Urothelium cell line (cell line): ENCODE measurements around the gene PIEZO2.
"Not testable (repeated sequence)": the region's sequence is repeated elsewhere in the genome, so short reads cannot be mapped to it uniquely, and the experiment has no call there.

Experiments used
- DNase-seq: peaks from one replicate; pipeline ENCODE4 v3.0.0; 2011; ENCODE audit warnings: low spot score, mixed read lengths
- FAIRE-seq: peaks from 2 replicates; lab custom pipeline; 2011; peaks lifted over from hg19 to GRCh38; lab: Jason Lieb, UNC

The PIEZO2 gene

DNA sequence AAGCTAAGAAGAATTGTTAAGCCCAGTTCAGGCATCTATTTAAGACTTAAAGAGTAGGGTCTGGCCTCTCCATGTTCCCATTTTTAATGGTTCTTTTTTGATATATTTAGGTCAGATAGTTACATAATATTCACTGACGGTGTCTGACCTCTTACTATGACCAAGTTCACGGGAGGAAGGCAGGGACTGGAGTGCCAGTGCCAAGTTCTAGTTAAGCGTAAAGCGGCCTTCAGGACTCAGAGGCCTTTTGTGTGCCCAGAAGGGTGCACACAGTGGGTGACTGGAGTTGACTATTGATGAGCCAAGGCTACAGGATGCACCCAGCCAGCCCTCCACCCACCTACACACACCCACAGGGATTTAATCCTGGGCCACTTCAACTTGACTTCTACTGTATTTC lies 290.9 kb downstream of the PIEZO2 start:
- no peak for FAIRE-seq
- DNase-seq = no peak

DNA sequence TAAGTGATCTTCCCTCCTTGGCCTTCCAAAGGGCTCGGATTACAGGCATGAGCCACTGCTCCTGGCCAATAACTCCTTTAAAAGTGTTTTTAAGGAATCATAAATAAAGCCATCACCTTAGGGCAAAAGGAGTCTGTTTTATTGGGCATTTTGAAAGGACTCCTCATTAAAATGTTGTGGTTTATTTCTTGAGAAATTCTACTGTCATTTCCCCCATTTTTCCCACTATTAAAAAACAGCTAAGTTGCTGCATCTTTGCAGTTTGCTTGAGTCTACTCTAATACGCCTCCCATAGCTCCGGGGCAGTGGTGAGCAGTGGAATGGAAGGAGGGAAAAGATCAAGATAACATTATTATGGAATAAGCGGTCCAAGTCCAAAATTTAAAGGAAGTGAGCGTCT lies 293.2 kb downstream of the PIEZO2 start:
- no peak for FAIRE-seq
- DNase-seq = no peak

DNA sequence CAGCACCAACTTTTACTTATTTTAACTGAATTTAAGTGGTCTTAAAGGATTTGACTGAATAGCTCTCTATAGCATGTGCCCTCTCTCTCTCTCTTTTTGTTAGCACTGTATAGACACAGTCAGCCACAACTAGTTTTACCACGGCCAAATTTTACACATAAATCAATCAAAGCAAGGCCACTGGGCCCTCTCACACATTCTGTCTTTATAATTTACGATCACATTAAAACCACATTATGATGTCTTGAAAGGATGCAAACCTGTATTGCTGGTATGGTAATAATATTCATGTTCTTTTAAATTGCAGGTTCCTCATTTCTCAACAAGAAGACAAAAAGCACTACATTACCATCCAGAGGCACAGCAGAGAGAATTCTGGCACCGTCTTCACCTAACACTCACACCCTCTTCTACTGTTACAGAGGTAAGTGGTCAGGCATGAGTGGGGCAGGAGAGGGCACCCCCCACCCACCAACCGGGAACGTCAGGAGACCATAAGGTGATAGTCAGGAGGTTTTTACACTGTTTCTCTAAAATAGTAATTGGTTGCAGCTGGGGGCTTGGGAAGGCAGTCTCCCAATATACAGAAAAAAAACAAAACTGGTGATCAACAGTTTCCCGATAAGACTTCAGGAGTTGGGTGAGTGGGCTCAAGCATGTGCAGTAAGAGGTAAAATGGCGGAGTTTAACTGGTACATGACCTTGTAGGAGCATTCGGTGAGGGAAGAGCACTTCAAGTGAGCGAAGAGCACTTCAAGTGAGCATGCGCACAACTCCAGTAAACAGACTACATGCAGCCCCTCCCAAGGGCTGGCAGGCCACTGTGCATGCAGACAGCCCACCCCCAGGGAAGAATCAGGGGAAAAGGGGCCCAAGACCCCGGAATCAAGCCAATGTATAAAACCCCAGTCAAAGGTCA lies 296.7 kb downstream of the PIEZO2 start:
- DNase-seq (no peak), FAIRE-seq (peak; percentile 20)

DNA sequence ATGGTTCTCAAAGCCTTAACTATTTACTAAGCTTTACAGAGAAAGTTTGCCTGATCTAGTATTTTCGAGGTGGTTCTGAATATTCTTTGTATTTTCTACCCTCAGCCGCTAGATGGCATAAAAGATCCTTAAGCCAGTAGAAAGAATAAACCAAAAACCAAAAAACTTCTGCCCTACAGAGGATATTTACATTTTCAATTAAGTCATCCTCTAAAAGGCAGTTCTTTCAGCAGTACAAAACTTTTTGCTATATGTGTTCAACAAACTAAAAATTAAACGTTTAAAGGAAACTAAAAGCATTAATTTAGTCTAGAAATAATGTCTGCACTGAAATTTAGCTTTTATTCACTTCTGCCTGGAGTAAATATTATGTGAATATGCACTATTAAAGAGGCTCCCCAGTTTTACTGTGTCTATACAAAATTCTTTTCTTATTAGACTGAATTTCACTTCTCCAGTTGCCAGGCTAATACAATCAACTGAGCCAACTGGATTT lies 297.5 kb downstream of the PIEZO2 start:
- DNase-seq (peak; percentile 67), FAIRE-seq (no peak)

DNA sequence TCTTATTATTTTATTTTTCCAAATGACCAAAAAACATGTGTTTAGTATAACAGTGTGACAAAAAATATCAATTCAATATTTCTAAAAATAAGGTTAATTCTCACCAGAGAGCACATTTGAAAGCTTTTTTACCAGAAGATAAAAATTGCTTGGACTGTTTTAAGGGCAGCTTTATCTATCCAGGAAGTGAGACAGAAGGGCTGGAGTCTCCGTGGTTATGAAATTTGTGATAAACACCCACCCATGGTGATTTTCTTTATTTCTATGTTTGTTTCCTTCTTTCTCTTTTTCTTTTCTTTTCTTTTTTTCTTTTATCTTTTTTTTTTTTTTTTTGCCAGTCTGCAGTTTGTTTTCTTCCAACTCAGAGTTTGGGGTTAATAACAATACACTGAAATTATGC lies 298.5 kb downstream of the PIEZO2 start:
- FAIRE-seq (no peak), DNase-seq (no peak)

DNA sequence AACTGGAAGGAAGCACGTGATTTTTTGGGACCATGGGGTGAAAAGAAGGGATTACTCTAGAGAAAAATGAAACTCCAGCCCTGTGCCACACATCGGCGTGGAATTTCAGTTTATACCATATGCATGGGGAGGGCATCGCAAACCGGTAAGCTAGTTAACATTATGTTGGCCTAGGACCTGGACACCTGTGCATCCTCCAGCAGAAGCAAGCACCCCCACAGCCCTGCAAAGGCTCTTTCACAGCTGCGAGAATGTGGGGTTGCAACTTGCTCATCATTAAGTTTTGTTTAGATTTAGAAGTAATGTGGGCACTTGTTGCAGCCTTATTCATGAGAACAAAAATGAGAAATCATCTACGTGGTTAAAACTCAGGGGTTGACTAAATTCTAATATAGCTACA lies 299.2 kb downstream of the PIEZO2 start:
- DNase-seq (no peak), FAIRE-seq (peak; percentile 53)

DNA sequence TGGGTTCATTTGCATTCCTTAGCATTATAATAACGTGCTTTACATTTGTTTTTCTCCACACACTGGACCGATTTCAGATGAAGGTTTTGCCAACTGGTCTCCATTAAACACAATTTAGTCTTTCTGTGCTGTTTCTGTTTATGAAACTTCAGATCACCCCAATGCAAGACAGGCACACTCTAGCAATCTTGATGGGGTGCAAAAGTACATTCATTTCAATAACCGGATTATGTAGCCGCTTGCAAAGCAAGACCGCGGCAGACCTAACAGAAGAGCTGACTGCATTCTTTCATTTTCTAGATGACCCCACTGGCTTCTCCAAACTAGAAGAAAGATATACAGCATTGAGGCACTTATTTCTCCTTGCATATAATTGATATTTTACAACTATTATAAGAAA lies 301.5 kb downstream of the PIEZO2 start:
- peak; percentile 48 for FAIRE-seq
- DNase-seq = no peak

DNA sequence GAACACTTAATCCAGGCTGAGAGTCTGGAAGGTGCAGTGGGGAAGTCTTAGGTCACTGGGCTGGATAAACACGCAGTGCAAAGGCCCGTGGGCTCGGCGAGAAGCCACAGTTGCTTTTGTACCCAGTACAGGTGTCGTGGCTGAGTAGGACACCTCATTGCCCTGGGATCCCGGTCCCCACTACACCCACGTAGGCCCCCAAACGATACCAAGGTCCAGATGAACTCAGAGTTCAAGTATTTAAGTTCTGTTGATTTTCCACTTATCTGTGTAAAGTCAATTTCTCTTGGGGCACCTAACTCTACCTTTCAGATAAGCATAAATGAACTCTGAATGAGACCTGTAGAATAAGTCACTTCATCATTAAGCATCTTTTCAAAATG lies 302.0 kb downstream of the PIEZO2 start:
- no peak for DNase-seq
- FAIRE-seq = no peak

DNA sequence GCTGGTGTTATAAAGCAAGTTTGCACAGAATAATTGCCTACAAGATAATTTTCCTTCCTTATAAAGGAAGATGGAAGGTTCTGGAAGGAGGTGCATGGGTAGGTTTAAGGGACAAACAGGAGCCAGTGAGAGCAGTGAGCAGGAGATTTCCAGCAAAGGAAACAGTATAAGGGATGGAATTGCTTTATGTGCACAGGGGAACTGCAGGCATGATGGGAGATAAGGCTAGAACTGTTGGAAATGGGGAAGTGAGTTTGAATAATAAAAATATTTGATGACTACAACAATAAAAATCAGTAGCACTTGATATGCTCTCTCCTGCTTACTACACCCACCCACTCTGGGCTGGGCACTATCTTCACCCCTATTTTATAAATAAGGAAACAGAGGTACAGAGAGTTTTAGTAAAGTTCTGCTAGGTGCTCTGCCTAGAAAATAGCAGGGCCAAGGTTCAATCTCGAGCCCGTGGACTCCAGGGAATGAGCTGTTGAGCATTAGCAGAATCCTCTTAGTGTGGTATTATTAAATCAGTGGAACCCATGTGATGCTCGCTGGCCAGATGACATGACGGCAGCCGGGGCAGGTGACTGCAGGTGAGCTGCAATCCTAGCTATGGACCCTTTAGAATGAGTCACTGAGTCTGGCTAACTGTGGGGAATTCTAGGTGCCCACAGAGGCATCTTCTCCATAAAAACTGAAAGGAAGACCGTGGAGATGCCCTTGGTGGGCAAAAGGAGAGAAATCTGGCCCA lies 302.5 kb downstream of the PIEZO2 start:
- FAIRE-seq (peak; percentile 5), DNase-seq (no peak)

DNA sequence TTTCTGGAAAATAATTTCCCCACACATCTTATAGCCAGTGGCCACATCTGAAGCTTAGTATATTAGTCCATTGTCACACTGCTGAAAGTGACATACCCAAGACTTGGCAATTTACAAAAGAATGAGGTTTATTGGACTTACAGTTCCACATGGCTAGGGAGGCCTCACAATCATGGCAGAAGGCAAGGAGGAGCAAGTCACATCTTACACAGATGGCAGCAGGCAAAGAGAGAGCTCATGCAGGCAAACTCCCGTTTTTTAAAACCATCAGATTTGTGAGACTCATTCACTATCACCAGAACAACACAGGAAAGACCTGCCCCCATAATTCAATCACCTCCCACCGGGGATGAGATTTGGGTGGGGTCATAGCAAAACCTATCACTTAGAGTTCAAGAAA lies 303.3 kb downstream of the PIEZO2 start:
- not testable (repeated sequence) for FAIRE-seq, DNase-seq

DNA sequence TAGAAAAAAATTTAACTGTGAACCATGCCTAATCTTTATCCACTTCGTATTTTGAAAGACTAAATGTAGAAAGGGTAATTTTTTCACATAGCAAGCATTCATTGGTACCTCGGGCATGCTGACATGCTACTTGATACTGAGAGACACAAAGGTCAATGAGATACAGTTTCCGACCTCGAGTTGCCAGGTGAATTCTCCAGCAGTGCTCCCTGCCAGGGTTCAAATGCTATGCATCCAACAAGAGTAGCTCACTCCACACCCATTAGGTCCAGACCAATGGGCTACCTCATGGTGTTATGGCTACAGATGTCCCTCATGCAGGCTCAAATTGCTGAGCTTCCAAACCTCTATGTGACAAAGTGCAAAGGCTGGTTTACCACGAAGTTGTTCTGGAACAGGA lies 305.8 kb downstream of the PIEZO2 start:
- no peak for FAIRE-seq

DNA sequence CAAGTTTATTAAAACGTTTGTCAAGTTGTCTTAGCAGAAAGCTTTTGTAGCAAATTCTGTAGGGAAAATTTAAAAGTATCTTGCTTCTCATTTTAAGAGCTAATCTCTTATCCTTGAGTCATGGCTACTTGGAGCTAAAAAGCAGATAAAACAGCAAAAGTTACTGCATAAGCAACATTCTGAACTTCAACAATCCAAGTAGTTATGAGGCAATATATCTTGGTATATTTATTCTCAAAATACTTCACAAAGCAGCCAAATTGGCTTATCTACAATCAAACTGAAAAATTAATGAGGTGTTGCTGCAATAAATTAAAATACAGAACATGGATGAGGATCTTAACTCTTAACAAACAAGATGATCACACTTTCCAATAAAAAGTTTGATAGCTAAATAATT lies 306.5 kb downstream of the PIEZO2 start:
- no peak for FAIRE-seq
- DNase-seq = no peak

More for the DNA sequence above, 305.8 kb downstream of the PIEZO2 start:
- no peak for DNase-seq

DNA sequence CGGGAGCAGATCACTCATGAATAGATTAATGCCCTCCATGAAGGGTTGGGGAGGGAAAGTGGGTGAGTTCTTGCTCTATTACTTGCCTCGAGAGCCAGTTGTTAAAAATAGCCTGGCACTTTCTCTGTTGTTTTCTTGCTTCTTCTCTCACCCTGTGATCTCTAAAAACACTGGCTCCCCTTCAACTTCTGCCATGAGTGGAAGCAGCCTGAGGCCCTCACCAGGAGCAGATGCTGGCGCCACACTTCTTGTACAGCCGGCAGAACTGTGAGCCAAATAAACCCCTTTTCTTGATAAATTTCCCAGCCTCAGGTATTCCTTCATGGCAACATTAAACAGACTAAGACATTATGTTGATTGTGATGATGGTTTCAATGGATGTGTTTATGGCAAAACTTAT lies 307.0 kb downstream of the PIEZO2 start:
- DNase-seq (no peak), FAIRE-seq (no peak)

DNA sequence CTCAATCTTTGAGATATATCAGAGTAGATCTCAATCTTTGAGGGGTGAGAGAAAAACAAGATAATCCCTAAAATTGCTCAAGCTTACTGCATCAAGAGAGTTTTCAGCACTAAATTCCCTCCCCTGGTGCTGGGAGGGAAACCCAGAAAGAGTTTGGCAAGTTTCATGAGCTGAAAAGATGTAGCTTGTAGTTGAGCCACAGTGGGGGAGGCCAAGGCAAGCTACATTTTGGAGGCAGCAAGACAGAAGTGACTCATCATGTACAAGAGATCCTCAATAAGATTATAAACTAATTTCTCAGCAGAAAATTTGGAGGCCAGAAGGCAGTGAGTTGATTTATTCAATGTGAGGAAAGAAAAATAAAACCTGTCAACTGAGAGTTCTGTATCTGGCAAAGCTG lies 308.2 kb downstream of the PIEZO2 start:
- no peak for FAIRE-seq
- DNase-seq = no peak

DNA sequence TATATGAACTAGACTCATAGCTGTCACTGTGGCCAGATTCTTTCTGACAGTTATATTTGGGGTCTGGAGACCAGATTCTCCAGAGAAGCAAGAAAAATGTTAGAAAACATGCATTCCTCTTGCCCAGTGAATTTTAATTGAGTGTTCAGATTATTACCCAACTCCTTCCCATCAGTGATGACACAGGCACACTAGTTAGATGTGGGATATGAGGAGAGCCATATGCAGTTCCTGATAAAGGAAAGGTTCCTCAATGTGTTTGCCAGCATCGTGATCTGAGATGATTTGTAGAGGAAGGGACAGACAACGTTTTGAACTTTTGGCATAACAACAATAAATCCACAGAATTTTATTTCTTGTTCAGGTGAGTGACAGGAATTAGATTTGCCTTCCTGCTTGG lies 308.6 kb downstream of the PIEZO2 start:
- FAIRE-seq (no peak), DNase-seq (no peak)

DNA sequence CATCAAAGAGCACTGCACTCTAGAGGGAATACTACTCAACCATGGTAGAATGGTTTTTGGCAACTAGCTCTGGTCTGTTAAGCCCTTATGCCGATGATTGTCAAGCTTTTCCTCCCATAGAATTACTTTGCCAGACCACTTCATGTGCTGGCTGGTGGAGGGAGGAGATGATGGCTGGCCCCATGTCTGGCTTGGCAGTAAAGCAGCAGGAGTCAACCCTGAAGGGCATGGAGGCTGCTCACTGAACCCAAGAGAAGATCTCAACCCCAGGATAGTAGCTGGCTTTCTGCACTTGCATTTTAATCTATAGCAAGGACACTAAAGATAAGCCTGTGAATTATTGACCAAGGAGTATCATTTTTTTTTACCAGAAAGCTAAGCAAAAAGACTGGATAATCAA lies 309.9 kb downstream of the PIEZO2 start:
- FAIRE-seq = no peak
- DNase-seq = no peak

DNA sequence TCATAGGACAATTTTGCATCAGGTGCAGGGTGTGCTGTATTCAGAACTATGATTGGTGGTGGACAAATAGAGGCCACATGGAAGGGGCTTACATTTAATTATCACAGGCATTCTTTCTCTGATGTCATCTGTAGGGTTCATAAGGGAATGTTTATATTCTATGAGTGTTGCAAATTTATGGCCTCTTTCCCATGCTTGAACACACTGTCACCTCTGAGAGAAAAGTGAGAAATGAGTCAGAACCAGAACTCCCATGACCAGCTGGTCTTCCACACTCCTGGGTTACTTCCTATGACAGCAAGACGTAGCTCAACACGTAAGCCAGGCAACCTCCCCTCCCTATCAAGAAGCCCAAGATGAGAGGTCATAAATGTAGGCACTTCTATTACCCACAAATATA lies 310.8 kb downstream of the PIEZO2 start:
- FAIRE-seq = no peak
- DNase-seq = no peak

DNA sequence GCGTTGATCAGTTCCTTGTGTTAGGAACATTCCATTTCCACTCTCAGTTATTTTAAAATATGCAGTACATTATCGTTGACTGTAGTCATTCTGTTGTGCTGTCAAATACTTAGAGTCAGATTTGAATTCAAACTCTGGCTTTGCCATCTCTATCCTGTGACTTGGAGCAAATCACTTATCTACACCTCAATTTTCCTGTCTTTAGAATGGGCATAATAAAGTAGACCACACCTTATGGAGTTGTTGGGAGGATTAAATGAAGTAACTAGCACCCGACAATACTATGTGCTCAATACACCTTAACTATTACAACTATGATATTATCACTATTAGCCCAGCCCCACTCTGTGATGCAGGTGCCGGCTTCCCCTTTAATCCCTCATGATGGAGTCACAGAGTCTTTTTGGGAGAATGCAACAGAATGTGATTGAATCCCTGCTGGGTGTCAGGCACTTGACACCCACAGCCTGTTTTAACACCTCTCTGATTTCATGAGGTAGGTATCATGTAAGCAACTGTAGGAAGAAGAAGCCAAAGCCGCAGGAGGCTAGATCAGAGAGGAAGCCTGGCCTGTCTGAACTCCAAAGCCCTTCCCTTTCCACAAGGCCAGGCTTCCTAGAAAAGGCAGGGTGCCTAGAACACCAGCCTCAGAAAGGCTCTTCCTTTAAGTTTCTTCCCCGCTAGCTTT lies 315.1 kb downstream of the PIEZO2 start:
- FAIRE-seq (no peak), DNase-seq (no peak)

DNA sequence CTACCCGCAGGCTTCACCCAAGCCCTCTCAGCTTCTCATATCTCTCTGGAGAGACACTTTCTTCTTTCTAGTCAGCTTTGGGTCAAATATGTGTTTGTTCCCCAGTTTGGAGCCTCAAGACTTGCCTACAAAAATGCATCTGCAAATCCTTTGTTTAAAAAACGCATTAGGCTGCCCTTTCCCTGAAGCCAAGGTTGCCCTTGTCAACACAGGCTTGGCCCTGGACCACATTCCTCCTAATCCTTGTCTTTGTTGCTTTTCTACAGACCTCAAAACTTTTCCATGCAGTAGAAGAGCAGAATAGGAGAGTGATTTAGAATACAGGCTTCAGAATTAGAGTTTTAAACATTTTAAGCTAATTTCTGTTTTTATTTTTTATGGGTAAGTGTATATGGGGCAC lies 315.7 kb downstream of the PIEZO2 start:
- DNase-seq (no peak), FAIRE-seq (no peak)

DNA sequence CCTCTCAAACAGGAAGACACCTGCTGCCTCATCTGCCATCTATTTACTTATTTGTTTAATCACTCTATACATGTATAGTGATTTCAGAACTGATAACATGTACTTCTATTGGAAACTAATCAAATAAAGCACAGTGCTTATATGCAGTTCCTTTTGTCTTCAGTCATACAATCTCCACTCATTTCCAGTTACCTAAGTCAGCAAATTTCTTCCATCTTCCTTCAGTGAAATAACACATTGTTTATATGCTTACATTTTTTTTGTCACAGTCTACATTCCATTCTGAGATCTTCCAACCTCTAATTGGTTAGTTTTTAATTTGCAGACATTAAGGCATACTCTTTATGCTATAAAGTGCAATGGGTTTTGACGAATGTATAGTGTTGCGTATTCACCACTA lies 323.0 kb downstream of the PIEZO2 start:
- FAIRE-seq = no peak

DNA sequence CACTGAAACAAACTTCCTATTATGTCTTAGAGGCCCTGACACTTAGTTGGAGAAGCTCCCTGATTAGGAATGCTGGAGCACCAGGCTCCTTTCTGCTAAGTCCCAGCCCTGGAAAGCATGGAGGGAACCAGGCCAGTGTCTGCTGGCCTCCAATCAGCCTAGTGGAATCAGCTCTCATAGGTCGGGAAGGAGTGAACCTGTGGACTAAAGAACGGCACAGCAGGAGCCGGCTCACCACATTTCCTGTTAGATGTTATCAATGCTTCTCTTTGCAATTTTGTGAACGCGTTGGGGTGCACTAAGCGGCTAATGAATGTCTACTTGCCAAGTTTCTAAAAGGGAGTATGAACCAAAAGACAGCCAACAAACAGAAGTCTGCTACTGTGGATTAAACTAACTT lies 326.9 kb downstream of the PIEZO2 start:
- DNase-seq (no peak), FAIRE-seq (no peak)

More for the DNA sequence above, 323.0 kb downstream of the PIEZO2 start:
- DNase-seq = no peak
